ENCODE results near the gene SPOCK3. TPM values are rescaled to one million over a fixed set of nuclear protein-coding genes. Genes with fewer than 3 reads are reported as not detected.

Gene SPOCK3
- total RNA-seq, 4 donors from 2014 or later: not detected

DNA sequence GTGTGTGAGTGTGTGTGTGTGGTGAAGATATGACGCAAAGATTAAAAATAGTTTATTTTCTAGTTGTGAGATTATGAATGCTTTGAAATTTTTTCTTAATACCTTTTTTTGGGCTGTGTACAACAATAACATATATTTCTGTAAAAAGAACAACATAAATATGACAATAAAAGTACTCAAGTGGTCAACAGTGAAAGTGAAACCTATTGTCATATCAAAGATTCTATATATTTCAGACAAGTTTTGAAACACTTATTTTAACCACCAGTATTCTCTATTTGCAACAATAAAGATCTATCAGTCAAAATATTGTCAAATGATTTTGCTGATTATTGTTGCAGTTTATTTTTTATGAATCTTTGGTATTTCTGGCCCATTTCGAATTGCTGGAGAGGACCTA, 98.0 kb downstream of the SPOCK3 start:
- TF ChIP-seq, protein P1, sequence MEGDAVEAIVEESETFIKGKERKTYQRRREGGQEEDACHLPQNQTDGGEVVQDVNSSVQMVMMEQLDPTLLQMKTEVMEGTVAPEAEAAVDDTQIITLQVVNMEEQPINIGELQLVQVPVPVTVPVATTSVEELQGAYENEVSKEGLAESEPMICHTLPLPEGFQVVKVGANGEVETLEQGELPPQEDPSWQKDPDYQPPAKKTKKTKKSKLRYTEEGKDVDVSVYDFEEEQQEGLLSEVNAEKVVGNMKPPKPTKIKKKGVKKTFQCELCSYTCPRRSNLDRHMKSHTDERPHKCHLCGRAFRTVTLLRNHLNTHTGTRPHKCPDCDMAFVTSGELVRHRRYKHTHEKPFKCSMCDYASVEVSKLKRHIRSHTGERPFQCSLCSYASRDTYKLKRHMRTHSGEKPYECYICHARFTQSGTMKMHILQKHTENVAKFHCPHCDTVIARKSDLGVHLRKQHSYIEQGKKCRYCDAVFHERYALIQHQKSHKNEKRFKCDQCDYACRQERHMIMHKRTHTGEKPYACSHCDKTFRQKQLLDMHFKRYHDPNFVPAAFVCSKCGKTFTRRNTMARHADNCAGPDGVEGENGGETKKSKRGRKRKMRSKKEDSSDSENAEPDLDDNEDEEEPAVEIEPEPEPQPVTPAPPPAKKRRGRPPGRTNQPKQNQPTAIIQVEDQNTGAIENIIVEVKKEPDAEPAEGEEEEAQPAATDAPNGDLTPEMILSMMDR (IDR thresholded peaks at IDR 0.05): no peak
- TF ChIP-seq POLR2A (IDR thresholded peaks at IDR 0.05): no peak
- H3K4me3 ChIP-seq (ENCODE audit: low read depth, poor library complexity, severe bottlenecking): no peak overlapping the region
- DNase-seq (ENCODE audit: low spot score in 2 of 2): no peak
- 81 to 90% methylated on average over 2 of the region's 2 CpGs for WGBS, 2 donors
- intact Hi-C loops (cut with DNase I; ENCODE audit: low total_unique reads): no loop called here

DNA sequence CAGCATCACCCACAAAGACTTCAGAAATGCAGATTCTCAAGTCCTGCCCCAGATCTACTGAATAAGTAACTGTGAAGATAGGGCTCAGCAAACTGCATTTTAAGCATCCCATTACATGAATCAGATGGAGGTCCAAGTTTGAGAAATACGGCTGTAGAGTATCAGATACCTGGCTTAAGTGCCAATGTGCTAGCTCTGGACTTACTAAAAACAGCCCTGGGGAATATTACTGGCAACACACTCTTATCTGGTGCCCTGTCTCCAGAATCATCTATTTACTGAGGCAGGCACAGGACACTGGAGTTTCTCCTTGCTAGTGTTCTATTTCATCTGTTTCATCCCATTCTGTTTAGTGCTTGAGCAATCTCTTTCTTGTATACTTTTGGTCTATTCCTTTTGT, 105.1 kb downstream of the SPOCK3 start:
- no peak overlapping the region for H3K4me3 ChIP-seq (ENCODE audit: low read depth, poor library complexity, severe bottlenecking)
- 67 to 75% methylated on average over 1 of the region's 1 CpG for WGBS, 2 donors
- intact Hi-C loops (cut with DNase I; ENCODE audit: low total_unique reads): no loop called here
- DNase-seq (ENCODE audit: low spot score in 2 of 2): no peak
- TF ChIP-seq, protein P1 (IDR thresholded peaks at IDR 0.05): no peak
- TF ChIP-seq POLR2A (IDR thresholded peaks at IDR 0.05): no peak

DNA sequence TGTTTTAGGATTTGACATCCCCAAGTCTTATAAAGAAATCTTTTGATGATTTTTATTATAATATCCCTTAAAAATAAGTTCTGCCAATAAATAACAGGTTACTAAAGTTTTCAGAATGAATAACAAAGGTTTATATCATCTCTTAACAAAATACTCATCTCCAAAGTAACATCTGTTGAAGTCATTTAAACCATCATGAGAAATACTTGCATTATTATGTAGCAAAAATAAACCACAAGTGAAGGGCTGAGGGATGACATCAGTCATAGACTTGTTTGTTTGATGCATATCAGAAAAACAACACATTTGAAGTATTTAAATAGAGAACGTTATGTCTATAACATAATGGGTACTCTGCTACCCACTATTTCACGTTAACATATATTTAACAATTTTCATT, 114.9 kb downstream of the SPOCK3 start:
- no peak for TF ChIP-seq POLR2A (IDR thresholded peaks at IDR 0.05)
- TF ChIP-seq, protein P1 (IDR thresholded peaks at IDR 0.05): no peak
- DNase-seq (ENCODE audit: low spot score in 2 of 2): no peak
- intact Hi-C loops (cut with DNase I; ENCODE audit: low total_unique reads): no loop called here
- H3K4me3 ChIP-seq (ENCODE audit: low read depth, poor library complexity, severe bottlenecking): no peak overlapping the region
- WGBS, 2 donors: 33 to 48% methylated on average over 2 of the region's 2 CpGs

DNA sequence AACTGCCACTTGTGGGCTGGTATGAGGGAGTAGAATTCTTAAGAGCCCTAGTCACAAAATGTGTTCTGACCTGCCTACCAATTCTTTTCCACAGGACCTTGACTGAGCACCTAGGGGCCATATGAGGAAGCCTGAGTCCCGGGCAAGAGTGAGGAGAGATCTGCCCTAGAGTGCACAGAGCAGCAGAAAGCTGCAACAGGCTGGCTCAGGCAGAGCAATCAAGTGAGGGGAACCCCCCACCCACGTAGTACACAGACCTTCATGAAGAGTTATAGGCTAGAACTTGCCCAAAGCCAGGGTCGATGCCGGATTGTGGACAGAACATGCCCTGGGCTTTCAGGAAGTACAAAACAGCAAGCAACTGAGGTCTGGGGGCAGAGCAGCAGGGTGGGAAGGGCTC, 117.0 kb downstream of the SPOCK3 start:
- no peak overlapping the region for H3K4me3 ChIP-seq (ENCODE audit: low read depth, poor library complexity, severe bottlenecking)
- 22 to 48% methylated on average over 4 of the region's 4 CpGs for WGBS, 2 donors
- TF ChIP-seq POLR2A (IDR thresholded peaks at IDR 0.05): no peak
- TF ChIP-seq, protein P1 (IDR thresholded peaks at IDR 0.05): no peak
- DNase-seq (ENCODE audit: low spot score in 2 of 2): no peak
- intact Hi-C loops (cut with DNase I; ENCODE audit: low total_unique reads): no loop called here

DNA sequence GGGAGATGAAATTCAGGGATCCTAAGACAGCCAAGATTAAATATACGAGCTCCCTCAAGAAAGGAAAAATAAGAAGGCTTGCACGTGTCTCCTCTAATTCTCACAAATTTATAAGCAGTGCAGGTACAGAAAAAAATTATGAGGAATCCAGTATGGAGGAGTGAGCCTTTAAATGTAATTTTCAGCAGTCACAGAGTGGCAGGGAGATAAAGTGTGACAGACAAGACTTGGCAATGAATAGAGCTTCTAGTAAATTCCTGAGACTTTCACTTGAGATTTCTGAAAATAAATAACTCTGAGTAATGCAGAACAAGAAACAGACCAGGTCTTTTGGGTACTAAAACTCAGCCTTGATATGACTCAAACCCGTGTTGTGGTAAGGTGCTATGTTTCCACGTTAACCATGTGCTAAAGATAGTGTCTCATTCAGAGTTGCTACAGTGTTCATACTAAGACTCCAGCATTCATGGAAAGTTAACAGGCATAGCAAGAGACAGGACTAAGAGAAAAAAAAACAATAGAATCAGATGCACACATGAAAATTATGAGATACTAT, 119.8 kb downstream of the SPOCK3 start:
- H3K4me3 ChIP-seq (ENCODE audit: low read depth, poor library complexity, severe bottlenecking): no peak overlapping the region
- TF ChIP-seq, protein P1 (IDR thresholded peaks at IDR 0.05): no peak
- WGBS, 2 donors: 74 to 76% methylated on average over 4 of the region's 4 CpGs
- no peak for DNase-seq (ENCODE audit: low spot score in 2 of 2)
- intact Hi-C loops (cut with DNase I; ENCODE audit: low total_unique reads): no loop called here

DNA sequence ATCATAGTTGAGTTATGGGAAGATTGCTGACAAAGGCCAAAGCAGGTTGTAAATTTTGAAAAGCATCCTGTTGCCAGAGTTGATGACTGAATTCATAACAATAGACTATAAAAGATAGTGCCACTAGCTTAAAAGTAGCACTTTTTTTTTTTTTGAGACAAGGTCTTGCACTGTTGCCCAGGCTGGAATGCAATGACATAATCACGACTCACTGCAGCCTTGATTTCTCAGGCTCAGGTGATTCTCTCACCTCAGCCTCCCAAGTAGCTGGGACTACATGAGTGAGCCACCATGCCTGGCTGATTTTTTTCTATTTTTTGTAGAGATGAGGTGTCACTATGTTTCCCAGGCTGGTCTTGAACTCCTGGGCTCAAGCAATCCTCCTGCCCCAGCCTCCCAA, 122.7 kb downstream of the SPOCK3 start:
- TF ChIP-seq POLR2A (IDR thresholded peaks at IDR 0.05): no peak
- TF ChIP-seq, protein P1 (IDR thresholded peaks at IDR 0.05): no peak
- intact Hi-C loops (cut with DNase I; ENCODE audit: low total_unique reads): no loop called here
- H3K4me3 ChIP-seq (ENCODE audit: low read depth, poor library complexity, severe bottlenecking): no peak overlapping the region
- DNase-seq (ENCODE audit: low spot score in 2 of 2): no peak
- 86 to 88% methylated on average over 1 of the region's 1 CpG for WGBS, 2 donors
